HG03571 (cell line): ENCODE measurements around the gene MRPS2.

Source experiments
- ATAC-seq: cut with Tn5 transposase; IDR thresholded peaks from one replicate; pipeline ENCODE4 v1.9.1; 2021; ENCODE audit not compliant: unreplicated experiment

Gene MRPS2

DNA sequence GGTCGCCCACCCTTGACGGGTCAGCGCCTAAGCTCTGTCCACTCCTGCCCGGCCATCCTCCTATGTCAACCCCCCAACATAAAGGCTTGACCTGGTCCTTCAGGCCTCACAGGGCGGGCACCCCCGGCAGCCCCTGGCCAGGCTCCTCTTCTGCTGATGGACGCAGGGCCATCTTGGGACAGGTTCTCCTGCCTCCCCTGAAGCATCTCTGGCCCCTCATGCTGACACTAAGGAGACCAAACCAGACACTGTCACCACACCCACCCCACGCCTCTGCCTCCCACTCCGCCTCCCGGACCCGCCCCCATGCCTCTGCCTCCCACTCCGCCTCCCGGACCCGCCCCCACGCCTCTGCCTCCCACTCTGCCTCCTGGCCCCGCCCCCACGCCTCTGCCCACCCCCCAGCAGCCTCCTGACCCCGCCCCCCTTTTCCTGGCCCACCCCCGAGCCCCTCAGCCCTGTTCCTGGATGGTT, 52.3 kb downstream of the MRPS2 start:
- no peak for ATAC-seq
